HEK293 (cell line): ENCODE measurements around the gene LEF1.

Source experiments
- GLIS1 ChIP-seq: fragments of 450-650 bp; formaldehyde crosslinking; IDR thresholded peaks from 2 replicates; pipeline ENCODE4 v1.5.1; 2016; ENCODE audit warnings: missing biosample characterization, missing genetic modification characterization
- GLIS2 ChIP-seq: fragments of 450-650 bp; formaldehyde crosslinking; IDR thresholded peaks from 2 replicates; pipeline ENCODE4 v1.5.1; 2016; ENCODE audit warnings: missing biosample characterization, missing genetic modification characterization
- KLF16 ChIP-seq: fragments of 450-650 bp; formaldehyde crosslinking; IDR thresholded peaks from 2 replicates; pipeline ENCODE4 v1.5.1; 2017; ENCODE audit warnings: missing biosample characterization, missing genetic modification characterization
- KLF7 ChIP-seq: fragments of 450-650 bp; formaldehyde crosslinking; IDR thresholded peaks from 2 replicates; pipeline ENCODE4 v1.5.1; 2016; ENCODE audit warnings: missing biosample characterization, missing genetic modification characterization, borderline replicate concordance
- KLF8 ChIP-seq: fragments of 450-650 bp; formaldehyde crosslinking; IDR thresholded peaks from 2 replicates; pipeline ENCODE4 v1.5.1; 2016; ENCODE audit warnings: missing biosample characterization, missing genetic modification characterization
- MZF1 ChIP-seq: fragments of 450-650 bp; formaldehyde crosslinking; IDR thresholded peaks from 2 replicates; pipeline ENCODE4 v1.5.1; 2017; ENCODE audit warnings: missing biosample characterization, missing genetic modification characterization, borderline replicate concordance
- OSR2 ChIP-seq: fragments of 450-650 bp; formaldehyde crosslinking; IDR thresholded peaks from 2 replicates; pipeline ENCODE4 v1.5.1; 2016; ENCODE audit warnings: missing biosample characterization, missing genetic modification characterization
- SP7 ChIP-seq: fragments of 450-650 bp; formaldehyde crosslinking; IDR thresholded peaks from 2 replicates; pipeline ENCODE4 v1.5.1; 2016; ENCODE audit warnings: missing biosample characterization, missing genetic modification characterization
- TCF7L2 ChIP-seq: IDR thresholded peaks from 2 replicates; pipeline ENCODE4 v1.6.1; 2011; ENCODE audit warnings: low read depth, mild to moderate bottlenecking, inconsistent platforms, low read length, moderate library complexity, borderline replicate concordance
- WT1 ChIP-seq: fragments of 450-650 bp; formaldehyde crosslinking; IDR thresholded peaks from 2 replicates; pipeline ENCODE4 v1.5.1; 2016; ENCODE audit warnings: missing biosample characterization, missing genetic modification characterization
- ZFP37 ChIP-seq: fragments of 450-650 bp; formaldehyde crosslinking; IDR thresholded peaks from 2 replicates; pipeline ENCODE4 v1.5.1; 2016; ENCODE audit warnings: missing biosample characterization, missing genetic modification characterization
- ZNF24 ChIP-seq: fragments of 450-650 bp; formaldehyde crosslinking; IDR thresholded peaks from 2 replicates; pipeline ENCODE4 v1.5.1; 2016; ENCODE audit warnings: missing biosample characterization, missing genetic modification characterization
- ZNF248 ChIP-seq: fragments of 450-650 bp; formaldehyde crosslinking; IDR thresholded peaks from 2 replicates; pipeline ENCODE4 v1.5.1; 2017; ENCODE audit warnings: missing biosample characterization, missing genetic modification characterization
- ZNF311 ChIP-seq: fragments of 450-650 bp; formaldehyde crosslinking; IDR thresholded peaks from 2 replicates; pipeline ENCODE4 v1.5.1; 2017; ENCODE audit warnings: missing biosample characterization, missing genetic modification characterization, borderline replicate concordance
- ZNF324 ChIP-seq: fragments of 450-650 bp; formaldehyde crosslinking; IDR thresholded peaks from 2 replicates; pipeline ENCODE4 v1.5.1; 2016; ENCODE audit warnings: missing biosample characterization, missing genetic modification characterization
- ZNF561 ChIP-seq: fragments of 450-650 bp; IDR thresholded peaks from 2 replicates; pipeline ENCODE4 v1.5.1; 2018; ENCODE audit warnings: missing biosample characterization, missing genetic modification characterization, borderline replicate concordance
- ZNF600 ChIP-seq: fragments of 450-650 bp; formaldehyde crosslinking; IDR thresholded peaks from 2 replicates; pipeline ENCODE4 v1.5.1; 2016; ENCODE audit warnings: missing biosample characterization, missing genetic modification characterization
- ZNF610 ChIP-seq: fragments of 450-650 bp; formaldehyde crosslinking; IDR thresholded peaks from 2 replicates; pipeline ENCODE4 v1.5.1; 2016; ENCODE audit warnings: missing biosample characterization, missing genetic modification characterization, borderline replicate concordance
- ZNF830 ChIP-seq: fragments of 450-650 bp; IDR thresholded peaks from 2 replicates; pipeline ENCODE4 v1.5.0; 2018; ENCODE audit warnings: missing biosample characterization, missing genetic modification characterization, low read depth, mild to moderate bottlenecking, moderate library complexity
- TF ChIP-seq, protein P1 (sequence below): fragments of 450-650 bp; formaldehyde crosslinking; IDR thresholded peaks from 2 replicates; pipeline ENCODE4 v1.5.1; 2016; ENCODE audit warnings: missing biosample characterization, missing genetic modification characterization
- TF ChIP-seq, protein P2 (sequence below): fragments of 450-650 bp; IDR thresholded peaks from 2 replicates; pipeline ENCODE4 v1.5.1; 2018; ENCODE audit warnings: missing biosample characterization, missing genetic modification characterization
- TF ChIP-seq, protein P3 (sequence below): fragments of 450-650 bp; formaldehyde crosslinking; IDR thresholded peaks from 2 replicates; pipeline ENCODE4 v1.5.1; 2017; ENCODE audit warnings: missing biosample characterization, missing genetic modification characterization
- TF ChIP-seq, protein P4 (sequence below): fragments of 450-650 bp; formaldehyde crosslinking; IDR thresholded peaks from 2 replicates; pipeline ENCODE4 v1.5.1; 2016; ENCODE audit warnings: missing biosample characterization, missing genetic modification characterization
- TF ChIP-seq, protein P5 (sequence below): fragments of 450-650 bp; formaldehyde crosslinking; IDR thresholded peaks from 2 replicates; pipeline ENCODE4 v1.5.1; 2016; ENCODE audit warnings: missing biosample characterization, missing genetic modification characterization
- TF ChIP-seq, protein P6 (sequence below): fragments of 450-650 bp; formaldehyde crosslinking; IDR thresholded peaks from 2 replicates; pipeline ENCODE4 v1.5.1; 2016; ENCODE audit warnings: missing biosample characterization, missing genetic modification characterization

LEF1 gene

DNA sequence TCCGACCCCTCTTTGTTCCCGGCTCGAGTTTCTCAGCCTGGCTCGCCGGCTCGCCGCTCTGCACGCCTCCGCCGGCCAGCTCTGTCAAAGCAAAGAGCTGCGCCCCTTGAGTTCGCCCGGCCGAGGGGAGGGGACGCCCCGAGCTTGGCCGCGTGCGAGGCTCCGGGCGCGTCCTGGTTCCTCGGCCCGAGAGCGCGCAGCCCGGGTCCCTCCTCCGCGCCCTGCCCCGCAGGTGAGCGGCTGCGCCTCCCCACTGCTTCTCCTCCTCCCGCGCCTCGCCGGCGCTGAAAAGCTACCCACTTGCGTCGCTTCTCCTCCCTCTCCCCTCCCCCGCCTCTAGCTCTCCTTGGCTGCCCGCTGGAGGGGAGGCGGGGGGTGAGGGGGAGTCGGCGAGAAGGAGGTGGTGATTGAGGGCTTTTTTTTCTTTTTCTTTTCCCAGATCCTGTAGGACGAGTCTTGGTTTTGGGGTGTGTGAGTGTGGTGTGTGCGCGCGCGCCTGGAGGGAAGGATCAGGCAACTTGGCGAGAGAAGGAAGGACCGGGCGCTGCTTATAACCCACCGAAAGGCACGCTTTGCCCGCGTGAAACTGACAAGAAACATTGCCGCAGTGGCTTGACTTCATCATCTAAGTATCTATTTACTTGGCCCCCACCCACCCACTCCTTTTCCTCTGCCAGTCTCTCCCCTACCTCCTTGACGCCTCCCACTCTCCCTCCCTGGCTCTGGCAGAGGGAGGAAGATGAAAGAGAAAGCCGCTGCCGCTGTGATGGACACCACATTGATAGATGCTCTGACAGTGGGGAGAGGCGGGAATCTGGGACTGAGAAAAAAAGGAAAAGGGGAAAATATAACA lies at the start of gene LEF1 (continued):
- TF ChIP-seq, protein P1, sequence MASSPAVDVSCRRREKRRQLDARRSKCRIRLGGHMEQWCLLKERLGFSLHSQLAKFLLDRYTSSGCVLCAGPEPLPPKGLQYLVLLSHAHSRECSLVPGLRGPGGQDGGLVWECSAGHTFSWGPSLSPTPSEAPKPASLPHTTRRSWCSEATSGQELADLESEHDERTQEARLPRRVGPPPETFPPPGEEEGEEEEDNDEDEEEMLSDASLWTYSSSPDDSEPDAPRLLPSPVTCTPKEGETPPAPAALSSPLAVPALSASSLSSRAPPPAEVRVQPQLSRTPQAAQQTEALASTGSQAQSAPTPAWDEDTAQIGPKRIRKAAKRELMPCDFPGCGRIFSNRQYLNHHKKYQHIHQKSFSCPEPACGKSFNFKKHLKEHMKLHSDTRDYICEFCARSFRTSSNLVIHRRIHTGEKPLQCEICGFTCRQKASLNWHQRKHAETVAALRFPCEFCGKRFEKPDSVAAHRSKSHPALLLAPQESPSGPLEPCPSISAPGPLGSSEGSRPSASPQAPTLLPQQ (tag by site-specific recombination), result peak; percentile 57; the same call in 1 of the 2 replicates
- TF ChIP-seq WT1 (tag by site-specific recombination), result peak; percentile 91
- 0 out of 2 replicates have a peak, but pooled peaks have one; percentile 48 for TF ChIP-seq ZNF610 (tag by site-specific recombination)
- TF ChIP-seq OSR2 (tag by site-specific recombination), result no peak
- no peak for TF ChIP-seq ZNF248
- TF ChIP-seq, protein P2, sequence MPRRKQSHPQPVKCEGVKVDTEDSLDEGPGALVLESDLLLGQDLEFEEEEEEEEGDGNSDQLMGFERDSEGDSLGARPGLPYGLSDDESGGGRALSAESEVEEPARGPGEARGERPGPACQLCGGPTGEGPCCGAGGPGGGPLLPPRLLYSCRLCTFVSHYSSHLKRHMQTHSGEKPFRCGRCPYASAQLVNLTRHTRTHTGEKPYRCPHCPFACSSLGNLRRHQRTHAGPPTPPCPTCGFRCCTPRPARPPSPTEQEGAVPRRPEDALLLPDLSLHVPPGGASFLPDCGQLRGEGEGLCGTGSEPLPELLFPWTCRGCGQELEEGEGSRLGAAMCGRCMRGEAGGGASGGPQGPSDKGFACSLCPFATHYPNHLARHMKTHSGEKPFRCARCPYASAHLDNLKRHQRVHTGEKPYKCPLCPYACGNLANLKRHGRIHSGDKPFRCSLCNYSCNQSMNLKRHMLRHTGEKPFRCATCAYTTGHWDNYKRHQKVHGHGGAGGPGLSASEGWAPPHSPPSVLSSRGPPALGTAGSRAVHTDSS (tag by site-specific recombination), result peak; percentile 33; the same call in 1 of the 2 replicates
- peak; percentile 84; the same call in 1 of the 2 replicates for TF ChIP-seq ZNF561 (tag by site-specific recombination)
- TF ChIP-seq, protein P3, sequence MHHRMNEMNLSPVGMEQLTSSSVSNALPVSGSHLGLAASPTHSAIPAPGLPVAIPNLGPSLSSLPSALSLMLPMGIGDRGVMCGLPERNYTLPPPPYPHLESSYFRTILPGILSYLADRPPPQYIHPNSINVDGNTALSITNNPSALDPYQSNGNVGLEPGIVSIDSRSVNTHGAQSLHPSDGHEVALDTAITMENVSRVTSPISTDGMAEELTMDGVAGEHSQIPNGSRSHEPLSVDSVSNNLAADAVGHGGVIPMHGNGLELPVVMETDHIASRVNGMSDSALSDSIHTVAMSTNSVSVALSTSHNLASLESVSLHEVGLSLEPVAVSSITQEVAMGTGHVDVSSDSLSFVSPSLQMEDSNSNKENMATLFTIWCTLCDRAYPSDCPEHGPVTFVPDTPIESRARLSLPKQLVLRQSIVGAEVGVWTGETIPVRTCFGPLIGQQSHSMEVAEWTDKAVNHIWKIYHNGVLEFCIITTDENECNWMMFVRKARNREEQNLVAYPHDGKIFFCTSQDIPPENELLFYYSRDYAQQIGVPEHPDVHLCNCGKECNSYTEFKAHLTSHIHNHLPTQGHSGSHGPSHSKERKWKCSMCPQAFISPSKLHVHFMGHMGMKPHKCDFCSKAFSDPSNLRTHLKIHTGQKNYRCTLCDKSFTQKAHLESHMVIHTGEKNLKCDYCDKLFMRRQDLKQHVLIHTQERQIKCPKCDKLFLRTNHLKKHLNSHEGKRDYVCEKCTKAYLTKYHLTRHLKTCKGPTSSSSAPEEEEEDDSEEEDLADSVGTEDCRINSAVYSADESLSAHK, result peak; percentile 59; the same call in 1 of the 2 replicates
- TF ChIP-seq ZNF600 (tag by site-specific recombination), result peak; percentile 85
- peak; percentile 52; the same call in 1 of the 2 replicates for TF ChIP-seq MZF1 (tag by site-specific recombination)
- TF ChIP-seq GLIS1, result peak; percentile 61
- 0 out of 2 replicates have a peak, but pooled peaks have one; percentile 38 for TF ChIP-seq ZNF24 (tag by site-specific recombination)
- TF ChIP-seq GLIS2 (tag by site-specific recombination), result peak; percentile 86
- TF ChIP-seq, protein P4, sequence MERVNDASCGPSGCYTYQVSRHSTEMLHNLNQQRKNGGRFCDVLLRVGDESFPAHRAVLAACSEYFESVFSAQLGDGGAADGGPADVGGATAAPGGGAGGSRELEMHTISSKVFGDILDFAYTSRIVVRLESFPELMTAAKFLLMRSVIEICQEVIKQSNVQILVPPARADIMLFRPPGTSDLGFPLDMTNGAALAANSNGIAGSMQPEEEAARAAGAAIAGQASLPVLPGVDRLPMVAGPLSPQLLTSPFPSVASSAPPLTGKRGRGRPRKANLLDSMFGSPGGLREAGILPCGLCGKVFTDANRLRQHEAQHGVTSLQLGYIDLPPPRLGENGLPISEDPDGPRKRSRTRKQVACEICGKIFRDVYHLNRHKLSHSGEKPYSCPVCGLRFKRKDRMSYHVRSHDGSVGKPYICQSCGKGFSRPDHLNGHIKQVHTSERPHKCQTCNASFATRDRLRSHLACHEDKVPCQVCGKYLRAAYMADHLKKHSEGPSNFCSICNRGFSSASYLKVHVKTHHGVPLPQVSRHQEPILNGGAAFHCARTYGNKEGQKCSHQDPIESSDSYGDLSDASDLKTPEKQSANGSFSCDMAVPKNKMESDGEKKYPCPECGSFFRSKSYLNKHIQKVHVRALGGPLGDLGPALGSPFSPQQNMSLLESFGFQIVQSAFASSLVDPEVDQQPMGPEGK (tag by site-specific recombination), result peak; percentile 68
- TF ChIP-seq KLF7, result 0 out of 2 replicates have a peak, but pooled peaks have one; percentile 23
- TF ChIP-seq, protein P5, sequence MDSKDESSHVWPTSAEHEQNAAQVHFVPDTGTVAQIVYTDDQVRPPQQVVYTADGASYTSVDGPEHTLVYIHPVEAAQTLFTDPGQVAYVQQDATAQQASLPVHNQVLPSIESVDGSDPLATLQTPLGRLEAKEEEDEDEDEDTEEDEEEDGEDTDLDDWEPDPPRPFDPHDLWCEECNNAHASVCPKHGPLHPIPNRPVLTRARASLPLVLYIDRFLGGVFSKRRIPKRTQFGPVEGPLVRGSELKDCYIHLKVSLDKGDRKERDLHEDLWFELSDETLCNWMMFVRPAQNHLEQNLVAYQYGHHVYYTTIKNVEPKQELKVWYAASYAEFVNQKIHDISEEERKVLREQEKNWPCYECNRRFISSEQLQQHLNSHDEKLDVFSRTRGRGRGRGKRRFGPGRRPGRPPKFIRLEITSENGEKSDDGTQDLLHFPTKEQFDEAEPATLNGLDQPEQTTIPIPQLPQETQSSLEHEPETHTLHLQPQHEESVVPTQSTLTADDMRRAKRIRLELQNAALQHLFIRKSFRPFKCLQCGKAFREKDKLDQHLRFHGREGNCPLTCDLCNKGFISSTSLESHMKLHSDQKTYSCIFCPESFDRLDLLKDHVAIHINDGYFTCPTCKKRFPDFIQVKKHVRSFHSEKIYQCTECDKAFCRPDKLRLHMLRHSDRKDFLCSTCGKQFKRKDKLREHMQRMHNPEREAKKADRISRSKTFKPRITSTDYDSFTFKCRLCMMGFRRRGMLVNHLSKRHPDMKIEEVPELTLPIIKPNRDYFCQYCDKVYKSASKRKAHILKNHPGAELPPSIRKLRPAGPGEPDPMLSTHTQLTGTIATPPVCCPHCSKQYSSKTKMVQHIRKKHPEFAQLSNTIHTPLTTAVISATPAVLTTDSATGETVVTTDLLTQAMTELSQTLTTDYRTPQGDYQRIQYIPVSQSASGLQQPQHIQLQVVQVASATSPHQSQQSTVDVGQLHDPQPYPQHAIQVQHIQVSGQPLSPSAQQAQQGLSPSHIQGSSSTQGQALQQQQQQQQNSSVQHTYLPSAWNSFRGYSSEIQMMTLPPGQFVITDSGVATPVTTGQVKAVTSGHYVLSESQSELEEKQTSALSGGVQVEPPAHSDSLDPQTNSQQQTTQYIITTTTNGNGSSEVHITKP (tag by site-specific recombination), result peak; percentile 64
- TF ChIP-seq ZNF324 (tag by site-specific recombination), result 0 out of 2 replicates have a peak, but pooled peaks have one; percentile 23
- TF ChIP-seq ZNF311 (tag by site-specific recombination), result no peak
- peak; percentile 96 for TF ChIP-seq TCF7L2
- TF ChIP-seq, protein P6, sequence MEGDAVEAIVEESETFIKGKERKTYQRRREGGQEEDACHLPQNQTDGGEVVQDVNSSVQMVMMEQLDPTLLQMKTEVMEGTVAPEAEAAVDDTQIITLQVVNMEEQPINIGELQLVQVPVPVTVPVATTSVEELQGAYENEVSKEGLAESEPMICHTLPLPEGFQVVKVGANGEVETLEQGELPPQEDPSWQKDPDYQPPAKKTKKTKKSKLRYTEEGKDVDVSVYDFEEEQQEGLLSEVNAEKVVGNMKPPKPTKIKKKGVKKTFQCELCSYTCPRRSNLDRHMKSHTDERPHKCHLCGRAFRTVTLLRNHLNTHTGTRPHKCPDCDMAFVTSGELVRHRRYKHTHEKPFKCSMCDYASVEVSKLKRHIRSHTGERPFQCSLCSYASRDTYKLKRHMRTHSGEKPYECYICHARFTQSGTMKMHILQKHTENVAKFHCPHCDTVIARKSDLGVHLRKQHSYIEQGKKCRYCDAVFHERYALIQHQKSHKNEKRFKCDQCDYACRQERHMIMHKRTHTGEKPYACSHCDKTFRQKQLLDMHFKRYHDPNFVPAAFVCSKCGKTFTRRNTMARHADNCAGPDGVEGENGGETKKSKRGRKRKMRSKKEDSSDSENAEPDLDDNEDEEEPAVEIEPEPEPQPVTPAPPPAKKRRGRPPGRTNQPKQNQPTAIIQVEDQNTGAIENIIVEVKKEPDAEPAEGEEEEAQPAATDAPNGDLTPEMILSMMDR (tag by site-specific recombination), result peak; percentile 56
- peak; percentile 37; the same call in 1 of the 2 replicates for TF ChIP-seq ZFP37 (tag by site-specific recombination)
- no peak for TF ChIP-seq ZNF830 (tag by site-specific recombination)
- peak; percentile 54; the same call in 1 of the 2 replicates for TF ChIP-seq KLF8 (tag by site-specific recombination)
- TF ChIP-seq KLF16 (tag by site-specific recombination), result peak; percentile 20
- TF ChIP-seq SP7, result peak; percentile 83
